ENCODE data around the gene PTPN1.

The PTPN1 gene

GRCh38 chr20:50632701-50633100 is 122.5 kb downstream of the PTPN1 start:
- DNase-seq (ENCODE audit: low read depth): no peak
- no peak for TF ChIP-seq CTCF (conservative IDR thresholded peaks at IDR 0.05; ENCODE audit: control insufficient read depth, insufficient read depth, low read depth, low read length)
- H3K4me3 ChIP-seq (ENCODE audit: control insufficient read depth, low read depth, low read length): no peak overlapping the region

DNA sequence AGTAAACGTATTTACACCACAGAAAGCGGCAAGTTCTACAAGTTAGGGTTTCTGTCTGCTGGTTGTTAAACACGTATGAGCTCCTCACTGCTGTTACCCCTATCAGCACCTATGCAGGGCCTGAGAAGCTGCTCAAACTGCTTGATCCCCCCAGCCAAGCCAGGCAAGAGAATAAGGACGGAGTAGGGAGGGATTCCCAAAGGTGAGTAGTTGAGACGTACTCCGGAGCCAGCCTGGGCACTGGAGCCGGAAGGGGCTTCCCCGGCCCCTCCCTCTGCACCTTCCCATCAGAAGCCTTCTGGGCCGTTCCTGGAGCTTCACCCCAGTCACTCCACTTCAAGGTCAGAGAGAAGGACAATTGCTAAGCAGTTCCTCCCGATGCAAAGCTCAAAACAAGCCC is 123.2 kb downstream of the PTPN1 start:
- TF ChIP-seq CTCF (conservative IDR thresholded peaks at IDR 0.05; ENCODE audit: control insufficient read depth, insufficient read depth, low read depth, low read length): no peak

GRCh38 chr20:50634191-50634590 is 124.0 kb downstream of the PTPN1 start:
- DNase-seq (ENCODE audit: low read depth): no peak
- no peak overlapping the region for H3K4me3 ChIP-seq (ENCODE audit: control insufficient read depth, low read depth, low read length)
- TF ChIP-seq CTCF (conservative IDR thresholded peaks at IDR 0.05; ENCODE audit: control insufficient read depth, insufficient read depth, low read depth, low read length): no peak

More for the DNA sequence above, 123.2 kb downstream of the PTPN1 start:
- no peak for DNase-seq (ENCODE audit: low read depth)
- no peak overlapping the region for H3K4me3 ChIP-seq (ENCODE audit: control insufficient read depth, low read depth, low read length)

All from fibroblast of mammary gland (primary cell).